HepG2 (cell line): Measurements from ENCODE around the gene MFGE8. TPM values are rescaled to one million over a fixed set of nuclear protein-coding genes. Genes with fewer than 3 reads are reported as not detected.

Experiments
- ATAC-seq: fragments of 200-7000 bp; cut with Tn5 transposase; 3 replicates; pipeline ENCODE4 v1.9.1; 2020; ENCODE audit warnings: mild to moderate bottlenecking, moderate library complexity
- BruUV-seq: library from RNA; stranded (reverse); fragments of 400-500 nt; replicated peaks from 2 replicates; lab custom pipeline; 2021; lab: Mats Ljungman, UMichigan
- CTCF ChIA-PET: fragments of 300-600 bp; formaldehyde crosslinking; extraction: SDS; loops from one replicate; lab custom pipeline; 2021; ENCODE audit warnings: low total read pairs, inconsistent platforms, low intra/inter-chr PET ratio; lab: Yijun Ruan, JAX
- POLR2A ChIA-PET: fragments of 350-600 bp; sonication (Branson Sonifier 250); formaldehyde crosslinking; loops from one replicate; lab custom pipeline; 2020; ENCODE audit warnings: antibody characterized with exemption, inconsistent platforms; lab: Yijun Ruan, JAX
- DNase-seq: peaks from one replicate; pipeline ENCODE4 v3.0.0-alpha.2; 2015; ENCODE audit warnings: low spot score
- FAIRE-seq: peaks from 3 replicates; lab custom pipeline; 2011; peaks lifted over from hg19 to GRCh38; lab: Jason Lieb, UNC
- H2AFZ ChIP-seq: one replicate; pipeline ENCODE4 v1.6.1; 2011; ENCODE audit warnings: low read length, inconsistent platforms
- H3K27ac ChIP-seq: fragments of 300-600 bp; 3 replicates; pipeline ENCODE4 v1.8.0; 2011; ENCODE audit warnings: mixed run types, mild to moderate bottlenecking, mixed read lengths, low read length, inconsistent platforms; ENCODE audit not compliant: insufficient read depth; ENCODE audit errors: extremely low read length
- H3K27me3 ChIP-seq, 2 experiments: fragments of 200-600 bp in 1 of 2; 2 replicates in 1 of 2; 3 replicates in 1 of 2; pipeline versions ENCODE4 v1.6.0 to v1.8.0; 2011; ENCODE audit warnings: low read length in 2 of 2, mild to moderate bottlenecking in 2 of 2, moderate library complexity in 2 of 2, inconsistent platforms in 1 of 2; ENCODE audit not compliant: insufficient read depth in 2 of 2, control insufficient read depth in 1 of 2
- H3K36me3 ChIP-seq, 2 experiments: fragments of 200-600 bp in 1 of 2; replicated peaks in 1 of 2; 2 replicates in 1 of 2; 3 replicates in 1 of 2; pipeline versions ENCODE4 v1.5.1 to v1.8.0; 2011; ENCODE audit warnings: low read length in 2 of 2, inconsistent platforms in 1 of 2; ENCODE audit not compliant: insufficient read depth in 2 of 2, control insufficient read depth in 1 of 2
- H3K4me1 ChIP-seq: 2 replicates; pipeline ENCODE4 v1.5.1; 2012; ENCODE audit warnings: low read length, inconsistent platforms; ENCODE audit not compliant: insufficient read depth
- H3K4me2 ChIP-seq: 2 replicates; pipeline ENCODE4 v1.6.0; 2011; ENCODE audit warnings: low read depth, low read length, inconsistent platforms
- H3K4me3 ChIP-seq, 3 experiments: fragments of 200-600 bp in 1 of 3; sonication (generic), shearing (Covaris generic) in 1 of 3; replicated peaks in 1 of 3; 2 replicates each; pipeline ENCODE4 v1.5.1; 2011 to 2016; ENCODE audit warnings: low read length in 3 of 3, inconsistent platforms in 2 of 3, low read depth in 2 of 3, mild to moderate bottlenecking in 2 of 3, control low read depth in 1 of 3, mixed read lengths in 1 of 3; ENCODE audit not compliant: insufficient read depth in 1 of 3
- H3K79me2 ChIP-seq: one replicate; pipeline ENCODE4 v1.6.1; 2011; ENCODE audit warnings: low read length, inconsistent platforms; ENCODE audit not compliant: insufficient read depth
- H3K9ac ChIP-seq: 2 replicates; pipeline ENCODE4 v1.6.0; 2011; ENCODE audit warnings: mild to moderate bottlenecking, low read depth, low read length, inconsistent platforms; ENCODE audit not compliant: insufficient read depth
- H3K9me3 ChIP-seq: 2 replicates; pipeline ENCODE4 v1.5.1; 2012; ENCODE audit warnings: mild to moderate bottlenecking, low read length
- H4K20me1 ChIP-seq: 2 replicates; pipeline ENCODE4 v1.6.0; 2011; ENCODE audit warnings: inconsistent platforms, mild to moderate bottlenecking, low read length, moderate library complexity; ENCODE audit not compliant: insufficient read depth
- ARID5B ChIP-seq: IDR thresholded peaks from 2 replicates; pipeline ENCODE4 v1.4.0; 2020; ENCODE audit warnings: mild to moderate bottlenecking, missing genetic modification reagents
- DBP ChIP-seq: sonication (generic); formaldehyde crosslinking; IDR thresholded peaks from 2 replicates; pipeline ENCODE4 v1.4.0; 2020; ENCODE audit warnings: missing genetic modification reagents; ENCODE audit errors: not compliant biosample characterization
- EHMT2 ChIP-seq: fragments of 200-600 bp; sonication (generic); IDR thresholded peaks from 2 replicates; pipeline ENCODE4 v1.7.0; 2017; ENCODE audit warnings: antibody characterized with exemption, low read depth, low read length, borderline replicate concordance
- FOXK1 ChIP-seq: sonication (generic); formaldehyde crosslinking; IDR thresholded peaks from 2 replicates; pipeline ENCODE4 v1.4.0; 2020; ENCODE audit warnings: low read depth, missing genetic modification reagents, borderline replicate concordance
- KDM1A ChIP-seq: IDR thresholded peaks from 2 replicates; pipeline ENCODE4 v1.6.1; 2016; ENCODE audit warnings: missing compliant biosample characterization
- NCOA5 ChIP-seq: sonication (generic); formaldehyde crosslinking; IDR thresholded peaks from 2 replicates; pipeline ENCODE4 v1.4.0; 2020; ENCODE audit warnings: missing genetic modification reagents
- TCF7 ChIP-seq: sonication (generic); IDR thresholded peaks from 2 replicates; pipeline ENCODE4 v1.6.1; 2016; ENCODE audit warnings: antibody characterized with exemption, low read depth
- ZBTB39 ChIP-seq: sonication (generic); formaldehyde crosslinking; IDR thresholded peaks from 2 replicates; pipeline ENCODE4 v1.5.0; 2020; ENCODE audit warnings: missing genetic modification reagents
- ZFP41 ChIP-seq: sonication (generic); formaldehyde crosslinking; IDR thresholded peaks from 2 replicates; pipeline ENCODE4 v1.4.0; 2020; ENCODE audit warnings: mild to moderate bottlenecking, missing genetic modification reagents, borderline replicate concordance
- ZFP91 ChIP-seq: sonication (generic); formaldehyde crosslinking; IDR thresholded peaks from 2 replicates; pipeline ENCODE4 v1.9.0; 2022; ENCODE audit warnings: missing genetic modification reagents, mild to moderate bottlenecking, borderline replicate concordance
- ZMYM3 ChIP-seq: sonication (generic); formaldehyde crosslinking; IDR thresholded peaks from 2 replicates; pipeline ENCODE4 v1.5.1; 2020; ENCODE audit warnings: mild to moderate bottlenecking, missing genetic modification reagents
- ZNF274 ChIP-seq: sonication (generic); formaldehyde crosslinking; IDR thresholded peaks from 2 replicates; pipeline ENCODE4 v1.5.1; 2020; ENCODE audit warnings: mild to moderate bottlenecking, missing genetic modification reagents
- ZNF547 ChIP-seq: sonication (generic); formaldehyde crosslinking; IDR thresholded peaks from 2 replicates; pipeline ENCODE4 v1.5.1; 2020; ENCODE audit warnings: mild to moderate bottlenecking, missing genetic modification reagents
- ZNF629 ChIP-seq: sonication (generic); formaldehyde crosslinking; conservative IDR thresholded peaks from 2 replicates; pipeline ENCODE4 v1.5.0; 2020; ENCODE audit warnings: missing genetic modification reagents
- WGBS: methylation state at CpG from one replicate; pipeline ENCODE4 v1.1.6; 2017; ENCODE audit warnings: low lambda C conversion rate; 5-methylcytosine and 5-hydroxymethylcytosine counted together
- in situ Hi-C: cut with HindIII; loops from 2 replicates; pipeline ENCODE4 v1.10.0; 2017; ENCODE audit warnings: low pct_unique_long_range_greater_than_20kb; ENCODE audit not compliant: extremely low pct_ligation_motif_present
- intact Hi-C: fragments of 100-400 bp; cut with micrococcal nuclease; formaldehyde crosslinking; loops from one replicate; pipeline ENCODE4 v1.10.0; 2022; ENCODE audit not compliant: unreplicated experiment
- polyA plus RNA-seq, 8 experiments: library from polyadenylated mRNA; depleted of rRNA in 3 of 8; stranded (reverse) in 7 of 8; unstranded in 1 of 8; fragments of >200 nt; fragmentation: Illumina TruSeq in 4 of 8; extraction: Trizol in 4 of 8; gene quantifications; 2 replicates each; pipeline versions ENCODE4 v1.2.1 to v1.2.3, GENCODE V29; 2011 to 2016; ENCODE audit warnings: low read depth in 4 of 8, missing spikeins in 1 of 8, mixed read lengths in 1 of 8; ENCODE audit not compliant: insufficient read depth in 1 of 8
- total RNA-seq, 5 experiments: library from RNA; depleted of rRNA; stranded (reverse); fragments of >200 nt; fragmentation: Illumina TruSeq; extraction: Trizol; gene quantifications; 2 replicates each; pipeline ENCODE4 v1.2.3, GENCODE V29; 2016; ENCODE audit warnings: low read depth in 1 of 5

Gene MFGE8
- total and polyA plus RNA-seq, 2 of the 13 experiments (the other 11 are each of a cell fraction or from before 2014, with no cell fraction given): 3.4 to 22.1 TPM

- no peak for TF ChIP-seq ARID5B (CRISPR knock-in tag)
Measured at GRCh38 chr15:88888719-88889118, 24.5 kb downstream of the MFGE8 start (continued).

- no peak for FAIRE-seq
- no peak overlapping the region for H3K4me3 ChIP-seq
- H3K27ac ChIP-seq: no peak overlapping the region
- peaks cover 3 to 12% of the 10 kb centered on the region in 2 experiments; a peak in 2 of 5 replicates for H3K27me3 ChIP-seq
- H3K36me3 ChIP-seq: no peaks in the 10 kb centered on the region
- no peaks in the 10 kb centered on the region for H3K9me3 ChIP-seq
- in situ Hi-C loops (no loop called here), intact Hi-C loops (no loop called here)
- H4K20me1 ChIP-seq: no peaks in the 10 kb centered on the region
- 59% methylated on average over 16 of the region's 18 CpGs for WGBS
- no peak for DNase-seq
- H3K4me1 ChIP-seq: no peaks in the 10 kb centered on the region
- ChIA-PET POLR2A (no interaction called here), CTCF (no interaction called here)
- no peak overlapping the region for H3K9ac ChIP-seq
- H3K4me2 ChIP-seq: no peak overlapping the region
- no TSS peak for BruUV-seq
- ATAC-seq: no peak
- H2AFZ ChIP-seq: no peak overlapping the region
- no peaks in the 10 kb centered on the region for H3K79me2 ChIP-seq
- TF ChIP-seq FOXK1 (CRISPR knock-in tag): no peak
- no peak for TF ChIP-seq DBP (CRISPR knock-in tag)
- no peak for TF ChIP-seq ZNF629 (CRISPR knock-in tag)
- no peak for TF ChIP-seq ZNF274 (CRISPR knock-in tag)
- no peak for TF ChIP-seq NCOA5 (CRISPR knock-in tag)
- TF ChIP-seq ZBTB39 (CRISPR knock-in tag): no peak
- TF ChIP-seq KDM1A: no peak
- no peak for TF ChIP-seq ZFP91 (CRISPR knock-in tag)
- TF ChIP-seq ZMYM3 (CRISPR knock-in tag): no peak
- no peak for TF ChIP-seq ZNF547 (CRISPR knock-in tag)
- no peak for TF ChIP-seq ZFP41
- TF ChIP-seq TCF7: no peak
- no peak for TF ChIP-seq EHMT2
Measured at GRCh38 chr15:88887068-88887580, 26.1 kb downstream of the MFGE8 start.
